Astrocyte of the hippocampus (primary cell): ENCODE measurements around the gene MT1A.

Source experiments
- DNase-seq: peaks from one replicate; pipeline ENCODE4 v3.0.0; 2011; ENCODE audit warnings: low read depth, low spot score

The MT1A gene

GRCh38 chr16:56630134-56630533 is 8.3 kb upstream of the MT1A start:
- DNase-seq = no peak

GRCh38 chr16:56631197-56631596 is 7.3 kb upstream of the MT1A start:
- no peak for DNase-seq

- no peak for DNase-seq
These were observed 6.7 kb upstream of the MT1A start for GRCh38 chr16:56631832-56632155.

GRCh38 chr16:56632156-56632847 is 6.2 kb upstream of the MT1A start, which contains the start of gene MT1M:
Gene MT1M, plus strand, starts transcription at chr16:56632659. Its CDS starts 73 bp downstream, at chr16:56632732.
- peak; percentile 45 for DNase-seq

GRCh38 chr16:56632848-56633365 is 5.6 kb upstream of the MT1A start:
- no peak for DNase-seq

GRCh38 chr16:56633535-56633934 is 4.9 kb upstream of the MT1A start:
- DNase-seq = no peak

- DNase-seq = peak; percentile 15
These were observed 3.6 kb upstream of the MT1A start for GRCh38 chr16:56634715-56635440.

- DNase-seq = no peak
These were observed 3.0 kb upstream of the MT1A start for GRCh38 chr16:56635441-56635967.

- no peak for DNase-seq
These were observed 1.7 kb upstream of the MT1A start for GRCh38 chr16:56636616-56637413.

- no peak for DNase-seq
These were observed 579 bp downstream of the MT1A start for GRCh38 chr16:56639045-56639444.

GRCh38 chr16:56640076-56640475 is 1.6 kb downstream of the MT1A start:
- no peak for DNase-seq

- DNase-seq = no peak
These were observed 2.7 kb downstream of the MT1A start for GRCh38 chr16:56641166-56641565.

- DNase-seq = peak; percentile 40
These were observed 4.8 kb downstream of the MT1A start for GRCh38 chr16:56643080-56643778.

- DNase-seq = no peak
These were observed 5.4 kb downstream of the MT1A start for GRCh38 chr16:56643833-56644232.

GRCh38 chr16:56645311-56645710 is 6.8 kb downstream of the MT1A start:
- DNase-seq = no peak

- DNase-seq = no peak
These were observed 7.4 kb downstream of the MT1A start for GRCh38 chr16:56645838-56646237.

- no peak for DNase-seq
These were observed 9.4 kb downstream of the MT1A start for GRCh38 chr16:56647641-56648431.

- DNase-seq = no peak
These were observed 10.8 kb downstream of the MT1A start for GRCh38 chr16:56649271-56649670.

- DNase-seq = no peak
These were observed 11.4 kb downstream of the MT1A start for GRCh38 chr16:56649820-56650219.

GRCh38 chr16:56651586-56651985 is 13.1 kb downstream of the MT1A start, which contains the start of gene MT1B:
Gene MT1B, plus strand, starts transcription at chr16:56651886. Its CDS starts 68 bp downstream, at chr16:56651954.
- no peak for DNase-seq
